ENCODE measurements around the gene SFTA2.

The SFTA2 gene

DNA sequence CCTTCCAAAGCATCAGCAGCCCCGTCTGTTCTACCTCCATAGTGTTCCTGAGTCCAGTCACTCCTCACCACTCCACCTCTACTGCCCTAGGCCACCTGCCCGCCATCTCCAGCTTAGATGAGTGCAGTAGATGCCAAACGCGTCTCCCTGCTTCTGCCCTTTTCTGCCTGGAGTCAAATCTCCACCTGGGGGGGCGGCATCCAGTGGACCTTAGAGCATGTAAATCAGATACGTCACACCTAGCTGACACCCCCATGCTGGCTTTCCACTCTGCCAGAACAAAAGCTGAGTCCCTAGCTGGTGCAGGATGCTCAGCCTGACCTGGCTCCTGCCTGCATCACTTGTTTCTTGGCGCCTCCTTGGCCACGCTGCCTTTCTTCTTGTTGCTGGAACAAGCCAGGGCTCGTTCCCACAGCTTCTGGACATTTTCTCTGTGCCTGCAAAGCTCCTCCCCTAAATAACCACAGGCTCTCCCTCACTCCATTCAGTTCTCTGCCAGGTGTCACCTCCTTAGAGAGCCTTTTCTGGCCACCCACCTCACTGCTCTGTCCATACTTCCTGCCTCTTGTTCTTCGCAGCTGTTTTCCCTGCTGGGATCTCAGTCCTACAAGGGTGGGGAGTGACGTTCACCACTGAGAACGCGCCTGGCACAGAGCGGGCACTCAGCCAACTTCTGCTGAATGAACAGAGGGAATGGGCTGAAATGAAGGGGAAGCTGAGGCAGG is 41.9 kb downstream of the SFTA2 start:
- no peak for DNase-seq

DNA sequence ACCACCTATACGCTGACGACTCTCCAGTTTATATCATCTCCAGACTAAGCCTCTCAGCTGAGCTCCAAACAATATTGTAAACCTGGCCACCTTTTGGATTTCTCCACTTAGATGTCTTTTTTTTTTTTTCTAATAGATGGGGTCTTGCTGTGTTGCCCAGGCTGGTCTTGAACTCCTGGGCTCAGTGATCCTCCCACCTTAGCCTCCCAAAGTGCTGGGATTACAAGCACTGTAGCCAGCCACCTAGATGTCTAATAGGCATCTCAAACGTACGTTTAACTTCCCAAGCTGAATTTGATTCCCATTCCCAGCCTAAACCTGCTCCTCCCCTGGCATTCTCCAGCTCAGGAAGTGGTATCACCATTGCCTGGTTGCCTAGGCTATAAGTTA is 42.5 kb downstream of the SFTA2 start:
- DNase-seq, result no peak

DNA sequence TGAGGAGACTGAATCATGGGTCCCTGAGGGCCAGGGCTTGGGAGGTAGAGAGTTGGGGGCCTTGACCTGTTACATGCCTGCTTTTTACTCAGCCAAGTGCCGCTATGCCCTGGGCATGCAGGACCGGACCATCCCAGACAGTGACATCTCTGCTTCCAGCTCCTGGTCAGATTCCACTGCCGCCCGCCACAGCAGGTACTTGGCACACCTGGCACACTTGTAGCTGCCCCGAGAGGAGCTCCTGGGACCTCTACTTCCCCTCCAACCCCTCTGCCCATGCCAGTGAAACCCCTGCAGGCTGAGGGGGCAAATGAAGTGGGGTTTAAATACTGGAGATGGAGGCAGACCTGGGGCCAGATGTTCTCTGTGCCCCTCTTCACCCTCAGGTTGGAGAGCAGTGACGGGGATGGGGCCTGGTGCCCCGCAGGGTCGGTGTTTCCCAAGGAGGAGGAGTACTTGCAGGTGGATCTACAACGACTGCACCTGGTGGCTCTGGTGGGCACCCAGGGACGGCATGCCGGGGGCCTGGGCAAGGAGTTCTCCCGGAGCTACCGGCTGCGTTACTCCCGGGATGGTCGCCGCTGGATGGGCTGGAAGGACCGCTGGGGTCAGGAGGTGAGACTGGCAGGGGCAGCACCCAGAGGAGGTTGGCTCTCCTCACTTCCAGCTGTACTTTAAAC is 43.0 kb downstream of the SFTA2 start:
- no peak for DNase-seq

DNA sequence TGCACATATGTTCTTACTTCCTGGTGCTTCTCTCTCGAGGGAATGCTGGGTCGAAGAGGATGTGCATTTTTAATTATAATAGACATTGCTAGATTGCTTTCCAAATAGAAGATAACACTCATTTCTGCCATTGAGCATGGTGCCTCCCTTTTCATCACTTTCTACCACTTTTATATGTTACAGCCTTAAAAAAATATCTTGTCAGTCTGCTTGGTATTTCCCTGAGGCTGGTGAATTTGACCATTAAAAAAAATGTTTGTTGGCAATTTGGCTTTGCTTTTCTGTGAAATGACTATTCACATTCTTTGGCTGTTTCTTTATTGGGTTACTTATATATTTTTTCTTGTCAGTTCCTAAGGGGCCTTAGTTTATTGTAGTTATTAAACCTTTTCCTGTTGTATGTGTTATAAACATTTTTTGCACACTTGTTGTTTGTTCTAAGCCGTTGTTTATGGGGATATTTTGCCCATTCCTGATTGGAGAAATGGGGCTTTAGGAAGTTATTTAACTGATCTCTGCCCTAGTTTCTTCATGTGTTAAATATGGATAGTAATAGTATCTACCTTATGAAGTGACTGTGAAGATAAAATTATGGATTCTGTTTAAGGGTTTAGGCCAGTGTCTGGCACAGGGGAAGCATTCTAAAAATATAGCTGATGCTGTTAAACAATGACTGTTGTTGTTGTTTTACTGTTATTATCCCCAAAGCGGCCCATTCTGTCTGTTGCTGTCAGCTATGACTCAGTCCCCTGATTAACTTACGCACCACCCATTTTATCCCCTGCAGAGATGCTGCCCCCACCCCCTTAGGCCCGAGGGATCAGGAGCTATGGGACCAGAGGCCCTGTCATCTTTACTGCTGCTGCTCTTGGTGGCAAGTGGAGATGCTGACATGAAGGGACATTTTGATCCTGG is 43.8 kb downstream of the SFTA2 start:
- DNase-seq, result no peak

DNA sequence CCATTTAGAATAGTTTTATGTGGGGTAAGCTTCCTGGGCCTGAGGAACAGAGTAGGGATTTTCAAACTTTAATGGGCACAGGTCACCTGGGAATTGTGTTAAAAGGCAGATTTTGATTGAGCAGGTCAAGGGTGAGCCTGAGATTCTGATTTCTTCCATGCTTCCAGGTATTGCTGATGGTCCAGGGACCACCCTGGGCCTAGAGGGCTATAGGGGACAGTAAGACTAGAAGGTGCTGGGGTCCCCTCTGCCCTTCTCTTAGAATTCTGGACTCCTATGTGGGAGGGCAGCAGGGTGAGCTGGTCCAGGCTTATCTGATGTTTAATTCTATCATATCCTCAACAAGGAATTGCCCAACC is 45.1 kb downstream of the SFTA2 start:
- no peak for DNase-seq

DNA sequence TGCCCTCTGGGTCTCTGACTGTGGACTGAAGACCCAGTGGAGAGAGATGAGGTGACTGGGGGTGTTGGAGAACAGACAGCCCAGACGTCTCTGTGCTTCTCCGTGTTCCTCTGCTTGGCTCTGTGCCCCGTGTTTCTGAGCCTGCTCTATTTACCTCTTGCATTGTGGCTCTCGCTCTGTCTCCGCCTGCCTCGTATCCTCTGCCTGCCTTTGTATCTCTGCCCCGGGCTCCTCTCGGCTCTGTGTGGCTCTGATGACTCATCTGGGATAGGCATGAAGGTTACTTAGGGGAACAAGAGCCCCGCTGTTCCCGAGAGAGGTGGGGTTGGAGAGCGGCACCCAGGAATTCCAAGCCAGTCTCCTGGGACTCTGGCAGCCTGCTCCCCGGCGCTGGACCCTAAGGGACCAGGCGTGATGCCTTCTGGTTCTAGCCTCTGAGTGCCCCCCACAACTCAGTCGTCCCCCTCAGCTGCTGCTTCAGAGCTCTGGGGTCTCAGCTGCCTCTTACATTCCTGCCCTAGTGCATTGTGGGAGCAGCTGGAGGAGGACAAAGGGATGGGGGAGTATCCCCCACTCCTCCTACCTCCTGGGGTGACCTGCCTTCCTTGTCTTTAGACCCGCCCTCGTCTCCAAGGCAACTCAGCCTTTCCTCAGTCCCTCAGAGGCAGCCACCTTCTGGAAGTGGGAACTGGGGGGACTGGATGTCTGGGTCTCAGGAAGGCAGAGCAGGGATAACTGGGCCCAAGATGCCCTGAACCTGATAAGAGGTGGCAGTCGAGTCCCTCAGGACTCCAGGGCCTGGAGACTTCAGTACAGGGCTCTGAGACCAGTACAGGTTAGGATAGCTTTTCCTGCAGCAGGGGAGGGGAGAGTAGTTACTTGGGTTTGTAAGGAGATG is 45.7 kb downstream of the SFTA2 start:
- DNase-seq, result peak; percentile 46

DNA sequence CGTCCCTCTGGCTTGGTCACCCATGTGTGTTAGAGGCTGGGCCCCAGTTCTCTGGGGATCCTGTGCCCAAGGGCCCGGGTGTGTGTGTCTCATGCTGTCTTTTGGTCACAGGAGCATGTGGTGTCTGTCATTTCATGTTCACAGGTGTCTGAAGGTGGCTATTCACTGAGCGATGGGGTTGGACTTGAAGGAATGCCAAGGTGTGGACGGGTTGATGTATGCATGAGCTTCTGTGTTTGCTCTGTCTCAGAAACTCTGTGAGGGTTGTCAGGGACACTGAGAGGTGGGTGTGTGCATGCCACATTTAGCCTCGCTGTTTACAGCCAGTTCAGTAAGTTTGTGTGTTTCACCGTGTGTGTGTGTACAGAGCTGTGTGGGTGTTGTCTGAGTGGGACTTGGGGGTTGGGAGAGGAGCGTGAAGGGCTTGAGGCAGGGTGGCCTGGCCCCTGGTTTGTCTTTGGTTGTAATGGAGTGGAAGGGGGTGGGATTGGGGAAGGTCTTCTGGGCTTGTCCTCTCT is 46.4 kb downstream of the SFTA2 start:
- no peak for DNase-seq

DNA sequence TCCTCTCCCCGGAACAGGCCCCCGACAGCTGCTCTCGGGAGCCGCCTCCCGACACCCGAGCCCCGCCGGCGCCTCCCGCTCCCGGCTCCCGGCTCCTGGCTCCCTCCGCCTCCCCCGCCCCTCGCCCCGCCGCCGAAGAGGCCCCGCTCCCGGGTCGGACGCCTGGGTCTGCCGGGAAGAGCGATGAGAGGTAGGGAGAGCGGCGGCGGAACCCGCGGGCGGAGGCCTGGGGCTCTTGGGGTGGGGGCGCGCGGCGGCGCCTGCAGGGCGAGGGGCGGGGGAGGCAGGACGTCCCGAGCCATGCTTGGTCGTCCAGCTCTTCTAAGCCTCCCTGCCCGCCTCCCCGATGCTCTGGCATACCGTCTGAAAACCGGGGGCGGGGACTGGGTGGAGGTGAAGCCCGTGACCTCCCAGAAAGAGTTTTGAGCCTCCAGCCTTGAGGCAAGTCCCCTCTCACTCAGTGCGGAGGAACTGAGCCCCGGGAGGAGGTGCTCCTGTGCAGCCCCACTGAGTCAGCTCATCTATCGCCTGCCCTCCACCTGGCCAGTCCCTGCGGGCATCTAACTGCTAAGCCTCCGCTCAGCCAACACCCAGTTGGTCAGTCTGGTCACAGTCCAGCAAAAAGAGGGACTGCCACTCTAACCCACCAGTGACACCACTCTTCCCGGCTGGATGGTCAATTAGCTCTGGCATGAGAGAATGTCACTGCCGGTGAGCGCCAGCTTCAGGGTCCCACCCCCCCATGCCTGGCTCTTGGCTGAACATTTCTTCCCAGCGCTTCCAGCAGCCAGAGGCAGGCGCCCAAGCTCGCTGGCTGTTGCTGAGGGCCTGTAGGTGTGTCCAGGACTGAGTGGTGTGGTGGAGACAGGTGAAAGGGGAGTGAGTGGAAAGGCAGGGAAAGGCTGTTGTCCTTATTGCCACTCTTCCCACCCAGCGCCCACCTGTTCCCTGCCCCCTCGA is 47.2 kb downstream of the SFTA2 start:
- DNase-seq, result peak; percentile 70

DNA sequence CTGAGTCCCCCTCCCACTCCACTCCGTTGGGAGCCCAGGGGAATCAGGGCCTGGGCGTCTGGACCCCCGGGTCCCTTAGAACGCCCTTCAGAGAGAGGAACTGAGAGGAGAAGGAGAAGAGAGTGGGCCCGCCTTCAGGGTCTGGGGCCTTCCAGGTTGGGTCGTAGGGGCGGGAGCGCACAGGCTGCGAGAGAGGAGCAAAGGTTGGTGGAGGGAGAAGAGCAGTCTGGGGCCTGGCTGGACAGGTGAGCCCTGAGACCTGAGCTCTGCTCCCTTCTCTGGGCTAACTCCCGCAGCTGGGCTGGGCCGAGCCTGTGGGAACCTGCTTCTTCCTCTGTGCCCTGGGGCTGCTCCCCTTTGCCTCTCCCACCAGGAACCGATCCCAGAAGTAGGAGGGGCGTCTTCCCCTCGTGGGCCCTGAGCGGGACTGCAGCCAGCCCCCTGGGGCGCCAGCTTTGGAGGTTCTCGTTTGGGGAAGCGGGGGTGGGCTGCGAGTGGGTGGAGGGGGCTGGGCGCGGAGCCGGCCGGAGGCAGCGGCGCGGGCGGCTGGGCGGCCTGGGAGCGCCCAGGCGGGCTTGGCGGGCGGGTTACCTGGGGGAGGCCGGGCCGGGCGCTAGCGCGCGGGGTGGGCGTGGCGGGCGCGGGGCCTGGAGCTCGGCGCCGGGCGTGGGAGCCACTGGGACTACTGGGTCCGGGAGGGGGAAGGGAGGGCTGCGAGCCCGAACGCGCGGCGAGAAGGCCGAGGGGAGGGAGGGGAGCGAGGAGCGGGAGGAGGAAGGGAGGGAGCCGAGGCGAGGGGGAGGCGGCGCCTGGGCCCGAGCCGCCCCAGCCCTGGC is 48.1 kb downstream of the SFTA2 start, which contains the start of gene DDR1:
Gene DDR1, plus strand, starts transcription at position 835 of the 836 bp plus-strand sequence. CDS start 4,211 bp downstream, outside the sequence.
- DNase-seq, result peak; percentile 72

DNA sequence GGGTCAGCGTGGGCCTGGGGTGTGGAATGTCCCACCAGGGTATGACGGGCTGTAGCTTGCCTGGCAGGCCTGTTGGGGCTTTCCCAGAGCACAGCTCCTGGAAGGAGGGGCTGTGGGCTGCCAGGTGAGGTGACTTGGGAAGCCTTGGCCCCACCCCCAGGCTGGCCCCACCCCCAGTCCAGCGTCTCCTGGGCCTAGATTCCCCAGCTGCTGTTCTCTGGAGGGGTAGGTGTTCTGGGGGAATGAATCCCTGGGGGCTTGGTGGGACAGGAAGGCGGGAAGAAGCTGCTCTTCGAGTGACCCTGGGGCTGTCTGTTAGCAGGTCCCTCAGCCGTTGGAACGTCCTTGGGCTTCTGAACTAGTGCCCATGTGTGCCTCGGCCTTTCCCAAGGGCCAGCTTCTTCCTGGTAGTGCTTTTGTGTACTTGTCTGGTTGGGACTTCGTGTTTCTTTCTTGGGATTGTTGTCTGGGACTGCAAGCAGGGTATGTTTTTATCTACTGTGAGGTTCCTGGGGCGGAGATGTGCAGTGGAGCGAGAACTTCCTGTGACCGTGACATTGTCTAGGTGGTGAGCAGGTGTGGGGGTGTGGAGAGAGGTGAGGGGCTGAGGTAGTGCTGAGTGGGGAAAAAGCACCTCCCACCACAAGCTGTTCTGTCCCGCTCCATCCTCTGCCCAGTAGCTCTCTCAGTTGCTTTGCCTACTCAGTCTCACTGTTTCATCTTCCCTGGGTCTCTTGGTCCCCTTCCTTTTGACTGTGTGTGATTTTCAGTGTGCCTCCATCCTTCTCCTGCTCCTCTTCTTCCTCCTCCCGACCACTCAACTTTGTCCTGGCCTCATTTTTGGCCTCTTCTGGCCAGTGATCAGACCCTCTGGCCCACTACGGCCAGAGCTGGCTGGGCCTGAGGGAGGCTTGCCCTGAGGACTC is 48.9 kb downstream of the SFTA2 start:
- DNase-seq, result peak; percentile 40

DNA sequence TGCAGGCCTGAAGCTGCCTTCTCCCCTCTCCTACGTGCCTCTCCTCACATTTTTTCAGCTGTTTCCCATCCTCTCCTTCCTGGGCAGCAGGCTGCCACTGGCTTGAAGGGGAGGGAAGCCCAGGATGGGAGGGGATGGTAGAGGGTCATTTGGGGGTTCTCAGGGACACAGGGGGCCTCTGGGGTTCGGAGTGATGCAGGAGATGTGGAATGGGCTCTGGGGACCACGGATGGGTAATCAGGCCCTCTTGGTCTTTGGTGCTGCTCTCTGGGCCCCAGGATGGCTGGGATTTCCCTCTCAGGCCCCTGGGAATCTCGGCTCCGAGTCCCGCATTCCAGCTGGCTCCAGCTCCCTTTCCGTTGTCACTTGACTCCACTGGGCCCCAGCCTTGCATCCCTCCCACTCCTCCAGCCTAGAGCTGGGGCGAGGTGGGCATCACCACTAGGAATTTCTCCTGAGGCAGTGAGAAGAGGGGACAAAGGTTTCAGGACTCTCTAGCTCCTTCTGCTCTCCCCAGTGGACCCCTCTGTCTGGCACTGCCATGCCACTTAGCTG is 49.7 kb downstream of the SFTA2 start:
- DNase-seq, result no peak

DNA sequence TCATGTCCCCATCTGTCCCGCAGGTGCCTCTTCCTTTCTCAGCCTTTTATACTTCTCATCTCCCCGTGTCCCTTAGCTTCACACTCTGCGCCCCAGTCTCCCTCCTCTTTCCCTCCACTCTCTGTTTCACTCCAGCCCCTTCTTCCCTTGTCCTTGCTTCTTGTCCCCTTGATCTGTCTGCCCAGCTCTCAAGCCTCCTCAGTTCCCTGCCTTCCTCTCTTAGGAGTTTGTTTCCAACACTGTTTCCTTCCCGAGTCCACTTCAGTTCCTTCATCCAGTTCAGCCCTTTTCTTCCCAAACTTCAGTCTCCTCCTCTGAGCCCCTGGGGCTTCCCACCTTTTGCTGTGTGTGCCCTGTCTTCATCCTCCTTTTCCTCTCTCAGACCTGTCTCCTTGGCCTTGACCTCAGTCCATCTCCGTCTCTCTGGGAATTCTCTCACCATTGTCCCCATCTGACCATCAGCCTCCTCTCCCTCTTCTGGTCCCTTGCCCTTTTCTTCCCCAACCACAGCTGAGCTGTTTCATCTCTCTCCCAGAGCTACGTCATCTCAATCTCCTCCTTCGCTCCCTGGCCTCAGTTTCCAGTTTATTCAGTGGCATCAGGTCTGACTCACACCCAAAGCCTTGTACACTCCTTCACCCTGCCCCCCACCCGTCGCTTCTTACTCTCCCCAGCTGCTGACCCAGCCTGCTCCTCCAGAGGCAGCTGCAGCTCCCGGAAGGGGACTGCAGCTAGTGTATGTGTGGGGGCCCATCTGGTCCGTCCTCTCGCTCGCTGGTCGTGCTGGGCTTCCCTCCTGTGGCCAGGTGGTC is 50.4 kb downstream of the SFTA2 start:
- DNase-seq, result no peak
